ENCODE data around the gene VTI1A.

VTI1A gene

GRCh38 chr10:112838784-112839481 lies 391.9 kb downstream of the VTI1A start:
- DNase-seq (ENCODE audit: low spot score), result no peak
- in situ Hi-C loops (cut with MboI; ENCODE audit: low pct_unique_long_range_greater_than_20kb, low sequenced_read_pairs, unreplicated experiment), result no loop called here
- TF ChIP-seq CTCF (IDR thresholded peaks at IDR 0.05; ENCODE audit: extremely low read depth, insufficient read depth, missing control alignments), result no peak

DNA sequence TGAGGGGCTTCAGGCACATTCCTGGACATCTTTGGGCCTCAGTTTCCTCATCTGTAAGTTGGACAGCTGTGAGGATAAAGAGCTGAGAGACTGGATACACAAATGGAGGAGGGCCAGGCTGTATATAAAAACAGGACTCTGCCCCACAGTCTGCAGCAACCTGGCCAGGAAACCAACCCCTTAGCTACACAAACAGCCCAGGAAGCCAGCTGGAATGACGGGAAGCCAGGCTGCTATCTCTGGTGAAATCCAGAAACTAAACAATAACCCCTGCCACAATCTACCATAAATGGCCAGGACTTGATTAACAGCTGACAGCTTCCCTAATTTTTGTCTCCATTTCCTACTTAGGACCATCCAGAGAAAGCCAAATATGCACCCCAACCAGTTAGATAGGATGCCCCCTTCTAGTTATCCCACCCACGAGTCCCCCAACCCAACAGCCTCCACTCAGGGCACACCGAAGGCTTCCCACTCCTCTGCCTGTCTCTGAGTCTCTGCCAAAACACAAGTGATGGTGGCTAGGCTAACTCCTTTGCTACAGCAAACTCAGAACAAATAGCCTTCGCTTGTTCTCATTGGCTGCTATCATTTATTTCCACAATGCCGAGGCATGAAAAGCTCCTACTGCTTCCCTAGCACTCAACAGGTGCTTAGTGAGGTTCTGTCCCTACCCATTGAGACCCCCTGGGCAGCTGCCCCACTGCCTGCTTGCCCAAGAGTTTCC lies 393.1 kb downstream of the VTI1A start:
- no peak for TF ChIP-seq CTCF (IDR thresholded peaks at IDR 0.05; ENCODE audit: extremely low read depth, insufficient read depth, missing control alignments)

GRCh38 chr10:112841549-112841948 lies 394.5 kb downstream of the VTI1A start:
- no peak for TF ChIP-seq CTCF (IDR thresholded peaks at IDR 0.05; ENCODE audit: extremely low read depth, insufficient read depth, missing control alignments)
- in situ Hi-C loops (cut with MboI; ENCODE audit: low pct_unique_long_range_greater_than_20kb, low sequenced_read_pairs, unreplicated experiment), result no loop called here
- no peak for DNase-seq (ENCODE audit: low spot score)

More for the DNA sequence above, 393.1 kb downstream of the VTI1A start:
- in situ Hi-C loops (cut with MboI; ENCODE audit: low pct_unique_long_range_greater_than_20kb, low sequenced_read_pairs, unreplicated experiment), result no loop called here
- DNase-seq (ENCODE audit: low spot score), result no peak

GRCh38 chr10:112842832-112843360 lies 395.9 kb downstream of the VTI1A start:
- no peak for TF ChIP-seq CTCF (IDR thresholded peaks at IDR 0.05; ENCODE audit: extremely low read depth, insufficient read depth, missing control alignments)
- DNase-seq (ENCODE audit: low spot score), result peak; percentile 50
- in situ Hi-C loops (cut with MboI; ENCODE audit: low pct_unique_long_range_greater_than_20kb, low sequenced_read_pairs, unreplicated experiment), result no loop called here

DNA sequence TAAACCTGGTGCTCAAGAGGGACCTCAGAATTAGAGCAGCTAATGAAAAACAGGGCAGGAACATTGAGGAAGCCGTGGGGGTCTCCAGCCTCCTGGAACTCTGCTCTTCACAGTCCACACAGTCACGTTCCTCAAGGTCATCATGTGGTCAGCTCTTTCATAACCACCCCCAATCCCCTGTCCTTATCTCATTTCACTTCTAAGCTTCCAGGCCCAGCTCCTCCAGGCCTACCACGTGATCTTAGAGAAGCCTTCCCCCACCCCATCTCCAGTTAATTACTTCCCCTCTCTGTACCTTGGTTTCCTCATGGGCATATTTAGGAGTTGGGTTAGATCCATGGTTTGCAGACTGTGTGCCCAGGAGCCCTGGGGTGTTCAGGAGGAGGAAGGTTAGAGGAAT lies 396.6 kb downstream of the VTI1A start:
- no peak for TF ChIP-seq CTCF (IDR thresholded peaks at IDR 0.05; ENCODE audit: extremely low read depth, insufficient read depth, missing control alignments)
- no peak for DNase-seq (ENCODE audit: low spot score)
- in situ Hi-C loops (cut with MboI; ENCODE audit: low pct_unique_long_range_greater_than_20kb, low sequenced_read_pairs, unreplicated experiment), result no loop called here

DNA sequence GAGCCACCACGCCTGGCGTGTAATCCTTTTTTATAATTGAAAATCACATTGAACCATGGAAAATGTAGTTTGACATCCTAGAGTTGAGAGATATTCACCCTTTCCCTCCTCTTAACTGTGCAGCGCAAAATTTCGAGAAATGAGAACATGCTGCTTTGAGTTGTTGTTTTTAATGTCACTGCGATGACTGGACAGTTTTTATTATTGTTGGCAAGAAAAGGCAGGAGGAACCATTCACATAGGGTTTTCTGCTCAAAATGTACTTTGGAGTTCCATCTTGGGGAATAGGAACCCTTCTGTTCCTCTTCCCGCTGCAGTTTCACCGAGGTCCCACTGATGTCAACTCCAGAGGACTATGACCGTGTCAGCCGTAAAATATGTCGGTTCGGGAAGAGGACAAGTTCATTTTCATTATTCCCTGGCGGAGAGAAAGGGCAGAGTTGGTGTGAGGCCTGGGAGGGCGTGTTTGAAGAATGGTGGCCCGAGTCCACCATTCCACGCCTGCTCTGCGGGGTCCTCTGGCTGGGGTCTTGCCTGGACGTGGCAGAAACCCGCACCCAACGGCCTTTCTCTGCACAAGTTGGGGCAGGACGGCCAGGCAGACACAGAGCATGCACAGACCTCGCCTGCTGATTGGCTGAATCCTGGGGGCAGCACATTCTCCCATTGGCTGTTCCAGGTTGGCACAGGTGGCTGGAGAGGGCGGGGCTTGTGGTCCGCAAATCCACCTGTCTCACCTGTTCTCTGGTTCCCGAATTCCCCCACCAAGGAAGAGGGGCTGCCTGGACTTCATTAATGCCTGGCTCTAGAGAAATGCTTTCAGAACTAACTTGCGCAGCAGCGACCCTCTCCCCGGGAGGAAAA lies 397.9 kb downstream of the VTI1A start:
- TF ChIP-seq CTCF (IDR thresholded peaks at IDR 0.05; ENCODE audit: extremely low read depth, insufficient read depth, missing control alignments), result no peak
- in situ Hi-C loops (cut with MboI; ENCODE audit: low pct_unique_long_range_greater_than_20kb, low sequenced_read_pairs, unreplicated experiment), result no loop called here
- DNase-seq (ENCODE audit: low spot score), result no peak
